ENCODE results near the gene TP63.

- TF ChIP-seq, protein P1, sequence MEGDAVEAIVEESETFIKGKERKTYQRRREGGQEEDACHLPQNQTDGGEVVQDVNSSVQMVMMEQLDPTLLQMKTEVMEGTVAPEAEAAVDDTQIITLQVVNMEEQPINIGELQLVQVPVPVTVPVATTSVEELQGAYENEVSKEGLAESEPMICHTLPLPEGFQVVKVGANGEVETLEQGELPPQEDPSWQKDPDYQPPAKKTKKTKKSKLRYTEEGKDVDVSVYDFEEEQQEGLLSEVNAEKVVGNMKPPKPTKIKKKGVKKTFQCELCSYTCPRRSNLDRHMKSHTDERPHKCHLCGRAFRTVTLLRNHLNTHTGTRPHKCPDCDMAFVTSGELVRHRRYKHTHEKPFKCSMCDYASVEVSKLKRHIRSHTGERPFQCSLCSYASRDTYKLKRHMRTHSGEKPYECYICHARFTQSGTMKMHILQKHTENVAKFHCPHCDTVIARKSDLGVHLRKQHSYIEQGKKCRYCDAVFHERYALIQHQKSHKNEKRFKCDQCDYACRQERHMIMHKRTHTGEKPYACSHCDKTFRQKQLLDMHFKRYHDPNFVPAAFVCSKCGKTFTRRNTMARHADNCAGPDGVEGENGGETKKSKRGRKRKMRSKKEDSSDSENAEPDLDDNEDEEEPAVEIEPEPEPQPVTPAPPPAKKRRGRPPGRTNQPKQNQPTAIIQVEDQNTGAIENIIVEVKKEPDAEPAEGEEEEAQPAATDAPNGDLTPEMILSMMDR (IDR thresholded peaks at IDR 0.05) = no peak
- no peak for TF ChIP-seq POLR2A (IDR thresholded peaks at IDR 0.05)
These were observed 166.0 kb downstream of the TP63 start for GRCh38 chr3:189797103-189797750.
